Neuronal stem cell (in vitro differentiated cells): ENCODE data around the gene LIN28B.
A peak's percentile ranks its signal among the peaks of the same experiment; 100 is the strongest.

Source experiments
- DNase-seq: peaks from one replicate; pipeline ENCODE4 v3.0.0-alpha.2; 2013; ENCODE audit warnings: low spot score
- H2AFZ ChIP-seq: one replicate; pipeline ENCODE4 v1.6.1; 2013; ENCODE audit warnings: mild to moderate bottlenecking, low read length, inconsistent platforms
- H2AK5ac ChIP-seq: 2 replicates; pipeline ENCODE4 v1.6.1; 2013; ENCODE audit warnings: low read depth, mild to moderate bottlenecking, inconsistent platforms, low read length, moderate library complexity, mixed read lengths
- H2BK120ac ChIP-seq: 2 replicates; pipeline ENCODE4 v1.6.1; 2013; ENCODE audit warnings: low read depth, mild to moderate bottlenecking, inconsistent platforms, low read length, moderate library complexity, mixed read lengths
- H2BK12ac ChIP-seq: one replicate; pipeline ENCODE4 v1.6.1; 2013; ENCODE audit warnings: low read length, inconsistent platforms
- H2BK15ac ChIP-seq: 2 replicates; pipeline ENCODE4 v1.6.1; 2013; ENCODE audit warnings: mild to moderate bottlenecking, low read length, inconsistent platforms, mixed read lengths
- H2BK5ac ChIP-seq: one replicate; pipeline ENCODE4 v1.6.1; 2013; ENCODE audit warnings: inconsistent platforms, mild to moderate bottlenecking, low read length, moderate library complexity
- H3K14ac ChIP-seq: one replicate; pipeline ENCODE4 v1.6.1; 2013; ENCODE audit warnings: low read length, inconsistent platforms
- H3K18ac ChIP-seq: 2 replicates; pipeline ENCODE4 v1.6.1; 2013; ENCODE audit warnings: low read length, inconsistent platforms
- H3K23ac ChIP-seq: 2 replicates; pipeline ENCODE4 v1.6.1; 2013; ENCODE audit warnings: low read depth, mild to moderate bottlenecking, mixed read lengths, low read length, inconsistent platforms; ENCODE audit not compliant: poor library complexity
- H3K27ac ChIP-seq: replicated peaks from 3 replicates; pipeline ENCODE4 v1.5.1; 2013; ENCODE audit warnings: low read length, inconsistent platforms
- H3K27me3 ChIP-seq, 3 experiments: 2 replicates each; pipeline ENCODE4 v1.6.1; 2013; ENCODE audit warnings: low read length in 3 of 3, mild to moderate bottlenecking in 2 of 3, inconsistent platforms in 1 of 3, low read depth in 1 of 3, mixed read lengths in 1 of 3, moderate library complexity in 1 of 3; ENCODE audit not compliant: control insufficient read depth in 3 of 3, insufficient read depth in 3 of 3
- H3K36me3 ChIP-seq, 2 donors: replicated peaks in 1 of 2; 2 replicates each; pipeline ENCODE4 v1.6.1; 2013; ENCODE audit warnings: low read length in 2 of 2; ENCODE audit not compliant: control insufficient read depth in 2 of 2, insufficient read depth in 2 of 2
- H3K4ac ChIP-seq: 2 replicates; pipeline ENCODE4 v1.6.1; 2013; ENCODE audit warnings: inconsistent platforms, mild to moderate bottlenecking, low read length, moderate library complexity
- H3K4me1 ChIP-seq, 2 donors: 1 replicate in 1 of 2; 2 replicates in 1 of 2; pipeline ENCODE4 v1.6.1; 2013; ENCODE audit warnings: low read length in 2 of 2, low read depth in 1 of 2; ENCODE audit not compliant: control insufficient read depth in 2 of 2, insufficient read depth in 1 of 2
- H3K4me2 ChIP-seq: one replicate; pipeline ENCODE4 v1.6.1; 2013; ENCODE audit warnings: mild to moderate bottlenecking, low read length, inconsistent platforms; ENCODE audit not compliant: insufficient read depth, poor library complexity, severe bottlenecking
- H3K4me3 ChIP-seq, 2 donors: 2 replicates each; pipeline ENCODE4 v1.5.1; 2013; ENCODE audit warnings: low read length in 2 of 2, mild to moderate bottlenecking in 2 of 2, inconsistent platforms in 1 of 2, moderate library complexity in 1 of 2
- H3K79me1 ChIP-seq: one replicate; pipeline ENCODE4 v1.6.1; 2013; ENCODE audit warnings: low read depth, mild to moderate bottlenecking, inconsistent platforms, low read length, moderate library complexity
- H3K9ac ChIP-seq: one replicate; pipeline ENCODE4 v1.6.1; 2013; ENCODE audit warnings: mild to moderate bottlenecking, low read depth, low read length, inconsistent platforms; ENCODE audit not compliant: poor library complexity
- H3K9me3 ChIP-seq, 2 donors: replicated peaks in 1 of 2; 2 replicates each; pipeline versions ENCODE3 to v1.6.1; 2013; ENCODE audit warnings: low read length in 2 of 2, mild to moderate bottlenecking in 2 of 2, inconsistent platforms in 1 of 2, low read depth in 1 of 2, mixed read lengths in 1 of 2, moderate library complexity in 1 of 2; ENCODE audit not compliant: control insufficient read depth in 2 of 2, insufficient read depth in 1 of 2
- H4K8ac ChIP-seq: one replicate; pipeline ENCODE4 v1.6.1; 2013; ENCODE audit warnings: low read depth, mild to moderate bottlenecking, inconsistent platforms, low read length, moderate library complexity
- H4K91ac ChIP-seq: one replicate; pipeline ENCODE4 v1.6.1; 2013; ENCODE audit warnings: low read length, low read depth, mild to moderate bottlenecking, inconsistent platforms; ENCODE audit not compliant: poor library complexity
- WGBS, 2 donors: extraction: QIAGEN DNeasy Blood & Tissue Kit; methylation state at CpG; one replicate each; pipeline ENCODE4 v1.1.7; 2013; ENCODE audit warnings: missing lambda C conversion rate in 2 of 2, mixed read lengths in 1 of 2; ENCODE audit not compliant: insufficient read length in 2 of 2, insufficient replicate concordance in 1 of 2; ENCODE audit errors: extremely low coverage in 2 of 2; 5-methylcytosine and 5-hydroxymethylcytosine counted together

LIN28B gene

GRCh38 chr6:105043979-105044378 lies 87.1 kb downstream of the LIN28B start:
- no peak overlapping the region for H3K4ac ChIP-seq
- H3K4me2 ChIP-seq = no peak overlapping the region
- no peak overlapping the region for H3K18ac ChIP-seq
- H2BK12ac ChIP-seq = no peak overlapping the region
- H3K27ac ChIP-seq = no peak overlapping the region
- H2AK5ac ChIP-seq = no peak overlapping the region
- no peak overlapping the region for H3K14ac ChIP-seq
- H4K91ac ChIP-seq = no peak overlapping the region
- H4K8ac ChIP-seq = no peak overlapping the region
- no peak overlapping the region for H3K9ac ChIP-seq
- H2BK120ac ChIP-seq = no peak overlapping the region
- no peak overlapping the region for H3K23ac ChIP-seq
- H2AFZ ChIP-seq = no peak overlapping the region
- no peak overlapping the region for H3K4me3 ChIP-seq
- no peak overlapping the region for H2BK5ac ChIP-seq
- H3K27me3 ChIP-seq = no peaks in the 10 kb centered on the region
- no peak for DNase-seq
- no CpG with 5 or more reads among the region's 2 CpGs for whole genome bisulfite sequencing, 2 donors
- peaks cover 4 to 22% of the 10 kb centered on the region in 2 donors for H3K36me3 ChIP-seq
- H3K9me3 ChIP-seq = peaks cover 0 to 5% of the 10 kb centered on the region in 2 donors
- H3K79me1 ChIP-seq = peaks cover 5% of the 10 kb centered on the region
- no peak overlapping the region for H2BK15ac ChIP-seq
- peaks cover 2 to 5% of the 10 kb centered on the region in 2 donors for H3K4me1 ChIP-seq

- Histone ChIP-seq H3K23ac (no peak overlapping the region), H2AK5ac (no peak overlapping the region), H3K4me1 (peaks cover 2 to 5% of the 10 kb centered on the region in 2 donors), H3K27ac (no peak overlapping the region), H3K36me3 (peaks cover 4 to 22% of the 10 kb centered on the region in 2 donors), H3K18ac (no peak overlapping the region), H4K8ac (no peak overlapping the region), H3K4me2 (no peak overlapping the region), H2BK12ac (no peak overlapping the region), H3K27me3 (no peaks in the 10 kb centered on the region), H3K79me1 (peaks cover 5% of the 10 kb centered on the region), H3K9me3 (peaks cover 0 to 5% of the 10 kb centered on the region in 2 donors), H4K91ac (no peak overlapping the region), H2BK120ac (no peak overlapping the region), H2AFZ (no peak overlapping the region), H3K14ac (no peak overlapping the region), H3K9ac (no peak overlapping the region), H3K4me3 (no peak overlapping the region), H2BK15ac (no peak overlapping the region), H3K4ac (no peak overlapping the region), H2BK5ac (no peak overlapping the region)
- no peak for DNase-seq
- WGBS, 2 donors = no CpG with 5 or more reads among the region's 1 CpG
These were observed 88.6 kb downstream of the LIN28B start for GRCh38 chr6:105045526-105045925.

- H3K27ac ChIP-seq = no peak overlapping the region
- H3K9me3 ChIP-seq = peaks cover 0 to 17% of the 10 kb centered on the region in 2 donors
- H2AK5ac ChIP-seq = no peak overlapping the region
- H3K4me1 ChIP-seq = peaks cover 3 to 6% of the 10 kb centered on the region in 2 donors
- no peak overlapping the region for H3K18ac ChIP-seq
- no peak overlapping the region for H2BK12ac ChIP-seq
- H3K23ac ChIP-seq = no peak overlapping the region
- H3K27me3 ChIP-seq = no peaks in the 10 kb centered on the region
- H3K4me2 ChIP-seq = no peak overlapping the region
- H3K14ac ChIP-seq = no peak overlapping the region
- DNase-seq = no peak
- no CpG with 5 or more reads among the region's 3 CpGs for WGBS, 2 donors
- no peak overlapping the region for H4K8ac ChIP-seq
- no peak overlapping the region for H3K9ac ChIP-seq
- no peak overlapping the region for H4K91ac ChIP-seq
- H2BK120ac ChIP-seq = no peak overlapping the region
- peaks cover 0 to 9% of the 10 kb centered on the region in 2 donors for H3K36me3 ChIP-seq
- H2AFZ ChIP-seq = no peak overlapping the region
- H3K4ac ChIP-seq = no peak overlapping the region
- no peaks in the 10 kb centered on the region for H3K79me1 ChIP-seq
- no peak overlapping the region for H3K4me3 ChIP-seq
- H2BK5ac ChIP-seq = no peak overlapping the region
- no peak overlapping the region for H2BK15ac ChIP-seq
These were observed 95.1 kb downstream of the LIN28B start for GRCh38 chr6:105051941-105052471.

- Histone ChIP-seq H2AFZ (no peak overlapping the region), H3K14ac (no peak overlapping the region), H3K36me3 (peaks cover 0 to 30% of the 10 kb centered on the region in 2 donors), H2BK5ac (no peak overlapping the region), H3K4me1 (peaks cover 6 to 12% of the 10 kb centered on the region in 2 donors), H4K8ac (no peak overlapping the region), H3K9me3 (peaks cover 0 to 16% of the 10 kb centered on the region in 2 donors), H3K4me3 (no peak overlapping the region), H3K27me3 (no peaks in the 10 kb centered on the region), H2BK12ac (no peak overlapping the region), H2BK15ac (no peak overlapping the region), H4K91ac (no peak overlapping the region), H3K4me2 (no peak overlapping the region), H3K9ac (no peak overlapping the region), H3K18ac (no peak overlapping the region), H2AK5ac (no peak overlapping the region), H3K27ac (peak overlapping the region; percentile 62), H3K79me1 (no peaks in the 10 kb centered on the region), H2BK120ac (no peak overlapping the region), H3K4ac (no peak overlapping the region), H3K23ac (no peak overlapping the region)
- no CpG with 5 or more reads among the region's 3 CpGs for WGBS, 2 donors
- peak; percentile 35 for DNase-seq
These were observed 99.7 kb downstream of the LIN28B start for GRCh38 chr6:105056646-105057045.
